Progenitor cell of endocrine pancreas (in vitro differentiated cells): ENCODE measurements around the gene KHDC1L. TPM values are rescaled to one million over a fixed set of nuclear protein-coding genes. Genes with fewer than 3 reads are reported as not detected.
"Not testable (repeated sequence)": the region's sequence is repeated elsewhere in the genome, so short reads cannot be mapped to it uniquely, and the experiment has no call there.

Experiments
- DNase-seq: peaks from one replicate; pipeline ENCODE4 v3.0.0; 2021; ENCODE audit warnings: low spot score; ENCODE audit not compliant: unreplicated experiment
- H3K27ac Mint-ChIP-seq: 2 replicates; pipeline ENCODE4 v1.8.0; 2021; ENCODE audit warnings: mild to moderate bottlenecking, moderate library complexity, mixed read lengths
- H3K27me3 Mint-ChIP-seq: 2 replicates; pipeline ENCODE4 v1.8.0; 2021; ENCODE audit warnings: mixed read lengths
- H3K36me3 Mint-ChIP-seq: 2 replicates; pipeline ENCODE4 v1.8.0; 2022; ENCODE audit warnings: mixed read lengths; ENCODE audit not compliant: insufficient read depth
- H3K4me1 Mint-ChIP-seq: 2 replicates; pipeline ENCODE4 v1.8.0; 2021; ENCODE audit warnings: low read depth, mixed read lengths
- H3K4me3 Mint-ChIP-seq: 2 replicates; pipeline ENCODE4 v1.8.0; 2021; ENCODE audit warnings: low read depth, mild to moderate bottlenecking, moderate library complexity, mixed read lengths
- H3K9me3 Mint-ChIP-seq: 2 replicates; pipeline ENCODE4 v1.8.0; 2021; ENCODE audit warnings: low read depth, mixed read lengths
- CTCF ChIP-seq: fragments of 200-600 bp; sonication (generic); IDR thresholded peaks from one replicate; pipeline ENCODE4 v1.5.0; 2021; ENCODE audit warnings: antibody characterized with exemption, mild to moderate bottlenecking; ENCODE audit not compliant: unreplicated experiment
- total RNA-seq: library from RNA; stranded (reverse); gene quantifications from 2 replicates; pipeline ENCODE4 v1.2.1, GENCODE V29; 2021

Gene KHDC1L
- total RNA-seq, 1 donor from 2014 or later = not detected

- no peak overlapping the region for H3K4me3 Mint-ChIP-seq
- no peaks in the 10 kb centered on the region for H3K27me3 Mint-ChIP-seq
- no peak for TF ChIP-seq CTCF
- no peak for DNase-seq
- H3K36me3 Mint-ChIP-seq = no peaks in the 10 kb centered on the region
- no peaks in the 10 kb centered on the region for H3K4me1 Mint-ChIP-seq
- no peak overlapping the region for H3K27ac Mint-ChIP-seq
- H3K9me3 Mint-ChIP-seq = peaks cover 9% of the 10 kb centered on the region
Observed at GRCh38 chr6:73203098-73203497, 22.2 kb downstream of the KHDC1L start.

- Mint-ChIP-seq H3K27ac (no peak overlapping the region), H3K27me3 (no peaks in the 10 kb centered on the region), H3K36me3 (no peaks in the 10 kb centered on the region), H3K4me1 (no peaks in the 10 kb centered on the region), H3K4me3 (no peak overlapping the region), H3K9me3 (no peaks in the 10 kb centered on the region)
- TF ChIP-seq CTCF = no peak
- DNase-seq = no peak
Observed at GRCh38 chr6:73200735-73201134, 24.6 kb downstream of the KHDC1L start.

GRCh38 chr6:73200247-73200646 is 25.0 kb downstream of the KHDC1L start:
- no peaks in the 10 kb centered on the region for H3K4me1 Mint-ChIP-seq
- DNase-seq = no peak
- no peaks in the 10 kb centered on the region for H3K36me3 Mint-ChIP-seq
- no peak overlapping the region for H3K27ac Mint-ChIP-seq
- no peak overlapping the region for H3K4me3 Mint-ChIP-seq
- no peaks in the 10 kb centered on the region for H3K9me3 Mint-ChIP-seq
- H3K27me3 Mint-ChIP-seq = no peaks in the 10 kb centered on the region
- no peak for TF ChIP-seq CTCF

- H3K27me3 Mint-ChIP-seq = no peaks in the 10 kb centered on the region
- H3K36me3 Mint-ChIP-seq = no peaks in the 10 kb centered on the region
- H3K4me3 Mint-ChIP-seq = no peak overlapping the region
- no peak for DNase-seq
- no peak overlapping the region for H3K27ac Mint-ChIP-seq
- no peaks in the 10 kb centered on the region for H3K9me3 Mint-ChIP-seq
- no peaks in the 10 kb centered on the region for H3K4me1 Mint-ChIP-seq
- no peak for TF ChIP-seq CTCF
Observed at GRCh38 chr6:73194744-73195143, 30.6 kb downstream of the KHDC1L start.

GRCh38 chr6:73193302-73193701 is 32.0 kb downstream of the KHDC1L start:
- H3K27me3 Mint-ChIP-seq, H3K4me1 Mint-ChIP-seq, H3K27ac Mint-ChIP-seq, H3K36me3 Mint-ChIP-seq, H3K9me3 Mint-ChIP-seq, H3K4me3 Mint-ChIP-seq, DNase-seq: not testable (repeated sequence)

- no peak for TF ChIP-seq CTCF
Observed at GRCh38 chr6:73182021-73182607, 43.2 kb downstream of the KHDC1L start.

More at GRCh38 chr6:73182021-73182607, 43.2 kb downstream of the KHDC1L start:
- Mint-ChIP-seq H3K9me3 (no peaks in the 10 kb centered on the region), H3K4me3 (no peak overlapping the region), H3K36me3 (no peaks in the 10 kb centered on the region), H3K27ac (no peak overlapping the region), H3K27me3 (peaks cover 13% of the 10 kb centered on the region), H3K4me1 (no peaks in the 10 kb centered on the region)
- DNase-seq = no peak
